Measurements from ENCODE around the gene HAT1.

The HAT1 gene

DNA sequence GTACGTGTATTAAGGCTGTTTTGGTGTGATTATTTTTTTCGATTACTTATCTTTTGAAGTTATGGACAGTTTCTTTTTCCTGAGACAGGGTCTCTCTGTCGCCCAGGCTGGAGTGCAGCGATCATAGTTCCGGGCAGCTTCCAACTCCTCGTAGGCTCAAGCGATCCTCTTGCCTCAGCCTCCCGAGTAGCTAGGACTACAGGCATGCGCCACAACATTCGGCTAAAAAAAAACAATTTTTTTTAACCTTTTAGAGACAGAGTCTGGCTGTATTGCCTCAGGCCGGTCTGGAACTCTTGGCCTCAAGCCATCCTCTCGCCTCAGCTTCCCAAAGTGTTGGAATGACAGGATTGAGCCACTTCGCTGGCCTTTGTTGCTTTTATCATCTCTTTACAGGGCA is 945 bp downstream of the HAT1 start:
- no peaks in the 10 kb centered on the region for H3K9me3 ChIP-seq (ENCODE audit: severe bottlenecking)
- H3K27me3 ChIP-seq (ENCODE audit: insufficient read depth, low read depth, severe bottlenecking), result no peaks in the 10 kb centered on the region
- DNase-seq, result no peak
- peak overlapping the region; percentile 96 for H3K27ac ChIP-seq
- no peak for TF ChIP-seq CTCF (IDR thresholded peaks at IDR 0.05; ENCODE audit: low read depth, low read length)
- peak overlapping the region; percentile 81 for H3K4me3 ChIP-seq (ENCODE audit: low read depth, low read length)
- H3K36me3 ChIP-seq, result peaks cover 39% of the 10 kb centered on the region

GRCh38 chr2:171924170-171924942 is 2.1 kb downstream of the HAT1 start:
- Histone ChIP-seq H3K36me3 (peaks cover 47% of the 10 kb centered on the region), H3K27ac (no peak overlapping the region), H3K9me3 (ENCODE audit: severe bottlenecking) (no peaks in the 10 kb centered on the region), H3K27me3 (ENCODE audit: insufficient read depth, low read depth, severe bottlenecking) (no peaks in the 10 kb centered on the region), H3K4me3 (ENCODE audit: low read depth, low read length) (no peak overlapping the region)
- TF ChIP-seq CTCF (IDR thresholded peaks at IDR 0.05; ENCODE audit: low read depth, low read length), result no peak
- DNase-seq, result no peak

- Histone ChIP-seq H3K4me3 (ENCODE audit: low read depth, low read length) (no peak overlapping the region), H3K9me3 (ENCODE audit: severe bottlenecking) (no peaks in the 10 kb centered on the region), H3K27me3 (ENCODE audit: insufficient read depth, low read depth, severe bottlenecking) (no peaks in the 10 kb centered on the region), H3K27ac (no peak overlapping the region), H3K36me3 (peaks cover 78% of the 10 kb centered on the region)
- DNase-seq, result no peak
- no peak for TF ChIP-seq CTCF (IDR thresholded peaks at IDR 0.05; ENCODE audit: low read depth, low read length)
These were observed 8.1 kb downstream of the HAT1 start for GRCh38 chr2:171930385-171930784.

DNA sequence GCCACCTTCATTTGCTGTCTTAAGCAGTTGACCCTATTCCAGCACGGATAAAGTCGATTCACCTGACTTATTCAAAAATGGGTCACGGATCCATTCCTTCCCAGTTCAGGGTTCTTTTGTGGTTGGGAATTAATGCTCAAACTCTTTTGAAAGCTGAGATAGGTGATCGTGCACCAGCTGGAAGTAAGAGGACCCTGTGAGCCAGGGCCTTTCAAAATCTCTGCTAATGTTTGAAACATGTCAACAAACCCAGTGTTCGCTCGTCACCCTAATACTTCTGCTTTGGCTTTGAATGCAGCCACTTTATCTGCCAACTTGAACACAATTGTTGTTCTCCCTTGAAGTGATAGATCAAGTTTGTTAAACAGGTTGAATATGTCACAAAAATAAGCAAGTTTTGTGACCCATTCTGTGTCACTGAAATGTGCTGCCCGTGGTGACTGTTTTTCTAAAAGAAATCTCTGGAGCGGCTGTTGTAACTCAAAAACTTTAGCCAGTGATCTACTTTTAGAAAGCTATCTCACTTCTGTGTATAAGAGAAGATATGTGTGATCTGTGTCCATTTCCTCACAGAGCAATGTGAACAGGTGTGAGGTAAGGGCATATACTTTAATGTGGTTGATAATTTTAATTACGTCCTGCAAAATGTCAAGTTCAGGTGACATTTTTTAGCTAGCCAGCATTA is 16.9 kb downstream of the HAT1 start:
- H3K4me3 ChIP-seq (ENCODE audit: low read depth, low read length), result no peak overlapping the region
- TF ChIP-seq CTCF (IDR thresholded peaks at IDR 0.05; ENCODE audit: low read depth, low read length), result no peak
- no peaks in the 10 kb centered on the region for H3K9me3 ChIP-seq (ENCODE audit: severe bottlenecking)
- H3K36me3 ChIP-seq, result peaks cover 12% of the 10 kb centered on the region
- DNase-seq, result no peak
- H3K27ac ChIP-seq, result no peak overlapping the region
- H3K27me3 ChIP-seq (ENCODE audit: insufficient read depth, low read depth, severe bottlenecking), result no peaks in the 10 kb centered on the region

DNA sequence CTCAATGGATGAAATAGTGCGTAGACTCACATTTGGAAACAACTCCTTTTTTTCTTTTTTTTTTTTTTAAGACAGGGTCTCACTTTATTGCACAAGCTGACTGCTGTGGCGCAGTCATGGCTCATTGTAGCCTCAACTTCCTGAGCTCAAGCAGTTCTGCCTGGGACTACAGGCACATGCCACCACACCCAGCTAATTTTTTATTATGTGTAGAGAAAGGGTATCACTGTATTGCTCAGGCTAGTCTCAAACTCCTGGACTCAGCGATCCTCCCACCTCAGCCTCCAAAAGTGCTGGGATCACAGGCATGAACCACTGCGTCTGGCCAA is 17.4 kb downstream of the HAT1 start:
- no peak for DNase-seq

More for the DNA sequence above, 17.4 kb downstream of the HAT1 start:
- TF ChIP-seq CTCF (IDR thresholded peaks at IDR 0.05; ENCODE audit: low read depth, low read length), result no peak
- Histone ChIP-seq H3K27ac (no peak overlapping the region), H3K4me3 (ENCODE audit: low read depth, low read length) (no peak overlapping the region), H3K27me3 (ENCODE audit: insufficient read depth, low read depth, severe bottlenecking) (no peaks in the 10 kb centered on the region), H3K36me3 (peaks cover 13% of the 10 kb centered on the region), H3K9me3 (ENCODE audit: severe bottlenecking) (no peaks in the 10 kb centered on the region)

Data from WERI-Rb-1 (cell line).